Astrocyte (in vitro differentiated cells and primary cell): Measurements from ENCODE around the gene ANGEL1.

Experiments
- EZH2 ChIP-seq: IDR thresholded peaks from 2 replicates; pipeline ENCODE4 v1.6.1; 2012; ENCODE audit warnings: mild to moderate bottlenecking, low read length, inconsistent platforms; ENCODE audit not compliant: insufficient read depth
- TF ChIP-seq, protein P1 (sequence below): IDR thresholded peaks from 2 replicates; pipeline ENCODE4 v1.5.1; 2011; ENCODE audit warnings: low read depth, mild to moderate bottlenecking, inconsistent platforms, low read length, moderate library complexity; ENCODE audit not compliant: insufficient read depth

DNA sequence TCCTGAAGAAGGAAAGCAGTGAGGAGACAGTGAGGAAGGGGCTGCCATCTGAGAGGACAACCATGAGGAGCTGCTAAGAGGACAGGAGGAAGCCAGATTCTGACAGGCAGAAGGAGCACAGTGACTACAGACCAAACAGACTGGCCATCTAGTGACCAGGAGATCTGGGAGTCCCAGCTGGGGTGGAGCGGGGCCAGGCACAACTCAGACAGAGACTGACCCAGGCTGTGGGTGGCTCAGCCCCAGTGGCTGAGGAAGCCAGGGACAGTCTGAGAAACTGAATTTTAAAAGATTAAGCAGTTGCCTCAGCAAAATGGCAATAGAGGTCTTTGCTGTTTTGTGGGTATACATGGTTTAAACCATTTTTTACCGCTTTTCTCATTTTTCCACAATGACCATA lies 42.4 kb upstream of the ANGEL1 start:
- TF ChIP-seq, protein P1, sequence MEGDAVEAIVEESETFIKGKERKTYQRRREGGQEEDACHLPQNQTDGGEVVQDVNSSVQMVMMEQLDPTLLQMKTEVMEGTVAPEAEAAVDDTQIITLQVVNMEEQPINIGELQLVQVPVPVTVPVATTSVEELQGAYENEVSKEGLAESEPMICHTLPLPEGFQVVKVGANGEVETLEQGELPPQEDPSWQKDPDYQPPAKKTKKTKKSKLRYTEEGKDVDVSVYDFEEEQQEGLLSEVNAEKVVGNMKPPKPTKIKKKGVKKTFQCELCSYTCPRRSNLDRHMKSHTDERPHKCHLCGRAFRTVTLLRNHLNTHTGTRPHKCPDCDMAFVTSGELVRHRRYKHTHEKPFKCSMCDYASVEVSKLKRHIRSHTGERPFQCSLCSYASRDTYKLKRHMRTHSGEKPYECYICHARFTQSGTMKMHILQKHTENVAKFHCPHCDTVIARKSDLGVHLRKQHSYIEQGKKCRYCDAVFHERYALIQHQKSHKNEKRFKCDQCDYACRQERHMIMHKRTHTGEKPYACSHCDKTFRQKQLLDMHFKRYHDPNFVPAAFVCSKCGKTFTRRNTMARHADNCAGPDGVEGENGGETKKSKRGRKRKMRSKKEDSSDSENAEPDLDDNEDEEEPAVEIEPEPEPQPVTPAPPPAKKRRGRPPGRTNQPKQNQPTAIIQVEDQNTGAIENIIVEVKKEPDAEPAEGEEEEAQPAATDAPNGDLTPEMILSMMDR = no peak
- no peak for TF ChIP-seq EZH2
